Activated CD8-positive, alpha-beta memory T cell treated with anti-CD3 and anti-CD28 coated beads for 4 hours (primary cell): ENCODE results near the gene SLC35E2B.
A peak's percentile ranks its signal among the peaks of the same experiment; 100 is the strongest.
"Not testable (repeated sequence)": the region's sequence is repeated elsewhere in the genome, so short reads cannot be mapped to it uniquely, and the experiment has no call there.

Experiments
- DNase-seq, 2 donors: peaks; one replicate each; pipeline ENCODE4 v3.0.0-alpha.2; 2020; ENCODE audit warnings: low read depth in 2 of 2

The SLC35E2B gene

GRCh38 chr1:1703796-1704195 lies 11.2 kb upstream of the SLC35E2B start:
- no peak for DNase-seq

- DNase-seq = not testable (repeated sequence)
These were observed 9.9 kb upstream of the SLC35E2B start for GRCh38 chr1:1702506-1702905.

GRCh38 chr1:1700557-1700956 lies 8.0 kb upstream of the SLC35E2B start:
- not testable (repeated sequence) for DNase-seq

GRCh38 chr1:1700067-1700466 lies 7.5 kb upstream of the SLC35E2B start:
- DNase-seq = not testable (repeated sequence)

DNA sequence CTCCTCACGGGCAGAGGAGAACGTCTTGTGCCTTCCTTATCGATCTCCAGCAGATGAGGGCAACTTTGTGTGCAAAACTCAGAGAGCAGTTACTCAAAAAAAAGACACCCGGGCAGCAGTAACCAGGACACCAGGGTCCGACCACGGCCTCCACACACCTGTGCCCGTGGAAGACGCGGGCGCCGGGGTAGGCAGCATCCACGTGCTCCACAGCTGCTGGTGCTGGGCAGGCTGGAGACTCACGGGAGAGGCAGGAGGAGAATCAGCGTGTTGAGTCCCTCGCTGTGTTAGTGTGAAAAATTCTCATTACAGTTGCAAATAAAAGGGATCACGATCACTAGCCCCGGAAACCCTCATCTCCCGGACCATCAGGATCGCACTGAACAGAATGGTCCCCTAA lies 6.5 kb upstream of the SLC35E2B start:
- DNase-seq = not testable (repeated sequence)

DNA sequence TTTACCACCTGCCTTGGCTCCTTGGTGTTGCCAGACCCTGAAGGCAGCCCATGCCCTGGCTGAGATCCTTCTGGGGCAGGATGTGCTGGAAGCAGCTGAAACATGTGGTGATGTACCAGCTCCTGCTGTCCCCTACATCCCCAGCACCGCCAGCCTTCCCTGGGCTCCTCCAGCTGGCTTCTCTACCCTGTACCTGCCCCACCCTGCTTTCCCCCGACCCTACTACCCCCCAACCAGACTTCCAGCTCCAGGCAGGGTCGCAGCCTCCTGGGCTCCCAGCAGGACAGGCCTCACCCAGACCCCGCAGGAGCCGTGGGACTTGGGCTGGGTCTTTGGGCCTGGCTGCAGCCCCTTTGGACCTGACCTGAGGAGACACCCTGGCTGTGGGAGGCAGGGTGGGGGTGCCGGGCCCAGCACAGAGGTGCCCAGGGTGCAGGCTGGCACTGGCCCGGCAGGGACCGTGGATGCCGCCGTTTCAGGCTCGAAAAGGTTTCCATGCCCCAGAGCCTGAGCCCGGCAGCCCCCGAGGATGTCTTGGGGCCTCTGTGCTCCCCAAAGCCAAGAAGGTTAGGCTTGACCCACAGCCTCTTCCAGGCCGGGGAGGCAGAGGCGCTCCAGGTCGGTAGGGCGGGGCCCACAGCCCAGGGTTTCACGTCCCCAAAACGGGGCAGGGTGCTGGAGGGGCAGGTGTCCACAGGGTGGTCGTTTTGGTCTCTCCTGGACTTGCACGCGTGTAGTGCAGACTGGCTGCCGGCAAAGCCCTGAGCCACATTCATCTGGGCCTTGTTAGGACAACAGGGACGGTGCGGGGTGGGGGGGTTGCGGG lies 5.0 kb upstream of the SLC35E2B start:
- not testable (repeated sequence) for DNase-seq

- DNase-seq = not testable (repeated sequence)
These were observed 4.1 kb upstream of the SLC35E2B start for GRCh38 chr1:1696431-1697357.

DNA sequence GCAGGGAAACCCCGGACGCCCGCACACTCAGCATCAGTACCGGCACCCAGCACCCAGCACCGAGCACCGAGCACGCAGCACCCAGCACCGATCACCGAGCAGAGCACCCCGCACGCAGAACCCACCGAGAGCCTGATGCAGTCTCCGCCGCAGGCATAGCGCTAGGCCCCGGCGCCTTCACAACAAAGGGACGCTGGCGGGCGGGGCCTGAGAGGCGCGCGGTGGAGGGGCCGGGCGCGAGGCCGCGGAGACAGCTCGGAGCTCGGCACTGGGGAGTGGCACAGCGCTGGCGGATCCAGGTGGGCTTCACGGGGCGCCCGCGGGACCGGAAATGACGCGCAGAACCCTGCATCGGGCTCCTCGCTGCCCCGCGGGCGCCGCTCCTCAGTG lies 276 bp downstream of the SLC35E2B start:
- DNase-seq = peak; percentile 53 to 59

DNA sequence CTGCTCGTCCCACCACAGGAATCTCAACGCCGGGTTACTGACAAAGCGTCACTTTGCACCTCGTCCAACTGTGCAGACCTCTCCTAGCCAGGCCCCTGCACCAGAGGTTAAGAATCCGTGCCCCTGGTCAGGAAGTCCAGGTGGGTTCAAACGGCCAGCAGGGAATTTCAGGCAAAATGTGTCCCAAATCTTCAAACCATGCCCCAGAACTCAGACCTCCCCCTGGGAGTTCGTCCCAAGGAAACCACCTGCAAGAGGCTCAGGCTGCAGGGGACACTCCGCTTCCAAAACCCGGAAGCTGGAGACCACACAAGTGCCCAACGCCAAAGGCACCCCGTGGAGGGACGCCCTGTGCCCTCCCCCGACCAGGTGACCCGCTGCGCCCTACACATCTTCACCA lies 1.2 kb downstream of the SLC35E2B start:
- DNase-seq = not testable (repeated sequence)

DNA sequence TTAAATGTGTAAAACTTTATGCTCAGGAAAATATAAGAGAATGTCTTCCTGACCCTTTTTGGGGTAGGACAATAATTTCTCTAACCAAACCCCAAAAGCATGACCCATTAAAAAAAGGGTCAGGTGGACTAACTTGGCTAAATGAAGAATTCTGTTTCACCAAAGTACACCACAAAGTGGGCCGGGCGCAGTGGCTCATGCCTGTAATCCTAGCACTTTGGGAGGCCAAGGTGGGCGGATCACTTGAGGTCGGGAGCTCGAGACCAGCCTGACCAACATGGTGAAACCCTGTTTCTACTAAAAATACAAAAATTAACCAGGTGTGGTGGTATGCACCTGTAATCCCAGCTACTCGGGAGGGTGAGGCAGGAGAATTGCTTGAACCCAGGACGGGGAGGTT lies 3.1 kb downstream of the SLC35E2B start:
- DNase-seq = not testable (repeated sequence)

DNA sequence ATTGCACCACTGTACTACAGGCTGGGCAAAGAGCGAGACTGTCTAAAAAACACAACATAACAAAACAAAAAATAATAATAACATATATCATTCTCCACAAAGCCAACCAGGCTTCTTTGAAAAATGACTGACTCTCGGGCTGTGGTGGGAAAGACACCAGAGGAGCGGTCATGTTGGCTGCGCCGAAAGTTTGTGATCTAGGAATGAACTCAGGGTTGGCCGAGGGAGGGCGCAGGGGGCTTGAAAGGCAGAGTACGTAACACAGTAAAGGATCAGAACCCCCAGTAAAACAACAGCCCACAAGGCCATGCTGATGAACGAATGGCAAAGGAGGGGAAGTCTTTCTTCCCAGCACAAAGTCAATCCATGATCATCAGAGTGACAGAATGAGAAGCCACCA lies 4.7 kb downstream of the SLC35E2B start:
- no peak for DNase-seq

- DNase-seq = no peak
These were observed 8.4 kb downstream of the SLC35E2B start for GRCh38 chr1:1684031-1684681.

DNA sequence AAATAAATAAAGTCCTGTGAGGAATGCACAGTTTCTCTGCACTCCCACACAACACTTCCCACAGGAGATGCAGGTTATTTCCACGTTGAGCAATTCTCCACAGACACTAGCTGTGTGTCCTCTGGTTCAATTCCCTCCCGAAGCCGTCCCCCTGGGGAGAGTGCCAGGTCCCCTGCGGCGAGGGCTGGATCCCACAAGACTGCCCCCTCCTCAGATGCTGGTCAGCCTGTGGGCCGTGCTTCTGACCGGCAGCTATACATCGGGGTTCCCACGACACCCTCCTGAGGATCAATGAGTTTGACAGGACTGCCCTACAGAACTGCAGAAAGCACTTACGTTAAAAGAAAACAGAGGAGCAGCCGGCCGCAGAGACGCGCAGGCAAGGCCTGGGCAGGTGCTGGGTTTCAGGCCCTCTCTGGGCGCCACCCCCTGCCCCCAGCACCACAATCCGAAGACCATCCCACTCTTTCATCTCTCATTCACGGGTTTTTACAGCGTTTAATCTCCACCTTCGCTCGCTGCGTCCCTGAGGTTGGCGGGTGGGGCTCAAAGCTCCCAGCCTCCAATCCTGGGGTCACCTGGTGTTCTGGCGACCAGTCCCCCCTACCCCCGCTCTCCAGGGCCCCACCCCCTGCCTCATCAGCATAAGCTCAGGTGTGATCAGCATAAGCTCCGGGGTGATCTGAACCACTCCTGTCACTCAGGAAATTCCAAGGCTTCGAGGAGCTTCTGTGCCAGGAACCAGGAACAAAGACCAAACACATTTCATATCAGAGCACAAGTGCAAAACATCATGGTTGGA lies 9.3 kb downstream of the SLC35E2B start:
- DNase-seq = no peak

GRCh38 chr1:1680912-1681273 lies 11.7 kb downstream of the SLC35E2B start:
- DNase-seq = no peak

DNA sequence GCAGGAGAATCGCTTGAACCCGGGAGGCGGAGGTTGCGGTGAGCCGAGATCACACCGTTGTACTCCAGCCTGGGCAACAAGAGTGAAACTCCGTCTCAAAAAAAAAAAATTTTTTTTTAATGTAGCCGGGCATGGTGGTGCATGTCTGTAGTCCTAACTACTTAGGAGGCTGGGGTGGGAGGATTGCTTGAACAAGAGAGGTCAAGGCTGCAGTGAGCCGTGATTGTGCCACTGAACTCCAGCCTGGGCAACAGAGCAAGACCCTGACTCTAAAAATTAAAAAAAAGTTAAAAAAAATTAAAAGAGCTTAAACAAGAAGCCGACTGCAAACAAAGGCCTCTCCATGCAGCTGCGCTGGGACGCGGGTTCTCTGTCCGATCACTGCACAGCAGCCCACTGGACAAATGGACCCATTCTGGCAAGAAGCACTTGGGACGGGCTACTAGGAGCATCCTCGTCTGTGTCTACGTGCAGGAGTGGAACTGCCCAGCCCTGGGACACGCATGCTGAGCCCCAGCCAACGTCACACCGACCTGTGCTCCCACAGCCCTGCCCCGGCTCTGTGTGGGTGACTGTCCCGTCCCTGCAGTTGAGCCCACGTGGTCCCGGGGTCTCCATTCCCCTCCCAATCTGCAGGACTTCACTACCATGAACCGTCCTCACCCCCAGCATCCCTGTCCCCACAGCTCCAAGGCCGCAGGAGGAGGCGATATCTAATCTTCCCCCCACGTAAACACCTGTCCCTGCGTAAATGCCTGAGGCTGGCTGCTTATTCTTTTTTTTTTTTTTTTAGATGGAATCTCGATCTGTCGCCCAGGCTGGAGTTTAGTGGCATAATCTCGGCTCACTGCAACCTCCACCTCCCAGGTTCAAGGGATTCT lies 12.3 kb downstream of the SLC35E2B start:
- DNase-seq = no peak

- no peak for DNase-seq
These were observed 13.8 kb downstream of the SLC35E2B start for GRCh38 chr1:1678581-1679380.

DNA sequence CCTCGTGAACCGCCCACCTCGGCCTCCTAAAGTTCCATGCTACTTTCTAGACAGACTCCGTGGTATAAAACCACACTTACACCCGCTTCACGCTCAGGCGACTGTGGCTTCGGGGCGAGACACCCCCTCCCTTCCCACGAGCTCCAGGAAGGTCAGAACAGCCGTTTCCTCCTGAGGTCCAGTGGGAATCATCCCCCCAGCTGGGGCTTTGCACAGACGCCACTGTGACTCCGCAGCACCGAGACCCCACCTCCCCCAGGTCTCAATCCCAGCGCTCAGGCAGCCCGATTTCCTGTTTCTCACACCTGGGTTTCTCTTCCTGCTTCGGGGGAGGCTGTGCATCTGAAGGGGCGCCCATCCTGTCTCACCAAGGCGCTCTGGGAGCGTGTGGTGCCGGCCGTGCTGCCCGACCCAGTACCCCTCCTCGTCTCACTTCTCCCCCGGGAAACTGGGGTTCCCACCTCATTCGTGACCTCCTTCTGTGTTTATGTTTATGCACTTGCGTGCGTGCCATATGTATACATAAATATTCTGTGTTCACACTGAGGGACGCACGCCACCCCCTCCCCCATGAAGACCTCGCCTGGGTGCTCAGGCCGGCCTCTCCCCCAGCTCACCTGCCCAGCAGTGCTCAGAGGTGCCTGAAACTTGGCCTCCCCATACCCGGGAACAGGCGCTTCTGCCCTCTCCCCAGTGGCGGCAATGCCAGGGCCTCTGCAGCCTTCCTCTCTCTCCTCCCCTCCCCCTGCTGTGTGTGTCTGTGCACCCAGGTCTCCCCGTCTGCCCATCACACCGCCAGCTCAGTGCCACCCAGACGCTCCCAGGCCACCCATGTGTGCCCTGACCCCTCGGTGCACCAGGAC lies 14.6 kb downstream of the SLC35E2B start:
- DNase-seq = peak in 1 of 2 donors; percentile 14

DNA sequence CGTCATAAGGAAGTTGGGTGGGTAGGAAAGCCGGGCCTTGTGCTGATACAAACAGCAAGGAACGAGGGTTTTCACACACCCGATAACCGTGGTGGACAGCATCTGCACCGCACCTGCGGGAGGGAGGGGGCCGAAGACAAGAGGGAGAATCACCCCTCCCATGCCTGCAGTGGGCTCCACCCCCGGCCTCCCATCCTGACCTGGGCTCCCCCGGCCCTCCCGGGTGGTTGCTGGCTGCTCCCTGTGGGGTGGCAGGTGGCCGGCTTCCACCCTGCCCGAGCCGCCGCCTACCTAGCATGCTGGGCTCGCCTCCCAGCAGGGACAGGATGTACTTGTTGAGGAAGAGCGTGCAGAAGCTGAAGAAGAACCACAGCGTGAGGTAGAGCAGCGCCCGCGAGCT lies 16.5 kb downstream of the SLC35E2B start:
- not testable (repeated sequence) for DNase-seq

DNA sequence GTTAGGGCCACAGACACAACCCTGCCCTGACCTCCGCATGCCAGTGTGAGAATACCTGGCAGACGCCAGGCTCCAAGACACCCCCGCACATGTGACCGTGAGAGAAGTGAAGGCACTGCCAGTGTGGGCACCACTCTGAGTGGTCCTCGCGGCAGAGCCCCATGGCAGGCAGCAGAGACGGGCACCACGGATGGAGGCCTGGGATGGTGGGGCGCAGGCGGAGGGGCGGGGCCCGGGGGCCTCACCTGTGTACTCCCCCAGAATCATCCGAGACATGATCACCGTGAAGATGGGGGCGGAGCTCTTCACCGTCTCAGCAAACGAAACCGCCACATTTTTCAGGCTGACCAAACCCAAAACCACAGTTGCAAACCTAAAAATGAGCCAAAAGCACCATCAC lies 17.4 kb downstream of the SLC35E2B start:
- DNase-seq = not testable (repeated sequence)
